A549 (cell line): Measurements from ENCODE around the gene DNASE1L2.

Source experiments
- CEBPB ChIP-seq, 2 experiments: fragments of >200 bp in 1 of 2; sonication (Bioruptor Twin) in 1 of 2; formaldehyde crosslinking in 1 of 2; IDR thresholded peaks; 2 replicates each; pipeline ENCODE4 v1.6.1; 2012 to 2016
- CTCF ChIP-seq: fragments of >200 bp; sonication (Bioruptor Twin); formaldehyde crosslinking; IDR thresholded peaks from 3 replicates; pipeline ENCODE4 v1.5.1; 2016
- ELK1 ChIP-seq: fragments of 150-350 bp; IDR thresholded peaks from 2 replicates; pipeline ENCODE4 v1.6.1; 2014; ENCODE audit warnings: low read depth, mild to moderate bottlenecking, low read length
- EP300 ChIP-seq, 2 experiments: fragments of >200 bp; sonication (Bioruptor Twin); formaldehyde crosslinking; IDR thresholded peaks; 2 replicates in 1 of 2; 3 replicates in 1 of 2; pipeline ENCODE4 v1.6.1; 2016 to 2017
- MAX ChIP-seq: IDR thresholded peaks from 2 replicates; pipeline ENCODE4 v1.6.1; 2012
- MAZ ChIP-seq: fragments of 150-350 bp; IDR thresholded peaks from 2 replicates; pipeline ENCODE4 v1.6.1; 2014; ENCODE audit warnings: antibody characterized with exemption, low read depth, low read length, borderline replicate concordance
- POLR2A ChIP-seq: IDR thresholded peaks from 2 replicates; pipeline ENCODE4 v1.6.1; 2012; ENCODE audit warnings: mild to moderate bottlenecking, low read length
- RFX5 ChIP-seq: fragments of 450-650 bp; IDR thresholded peaks from 2 replicates; pipeline ENCODE4 v1.7.1; 2014; ENCODE audit warnings: antibody characterized with exemption, mild to moderate bottlenecking, moderate library complexity
- SMC3 ChIP-seq: fragments of >200 bp; sonication (Bioruptor Twin); formaldehyde crosslinking; IDR thresholded peaks from 3 replicates; pipeline ENCODE4 v1.6.1; 2018; ENCODE audit warnings: inconsistent platforms
- SREBF2 ChIP-seq: fragments of 450-650 bp; IDR thresholded peaks from 2 replicates; pipeline ENCODE4 v1.6.1; 2014; ENCODE audit warnings: mild to moderate bottlenecking, moderate library complexity

- TF ChIP-seq CTCF (no peak), SMC3 (no peak), EP300 (IDR thresholded peaks at IDR 0.05) (no peak), SREBF2 (no peak), ELK1 (no peak), MAZ (0 out of 2 replicates have a peak, but pooled peaks have one; percentile 34), MAX (no peak), POLR2A (peak; percentile 86; the same call in 1 of the 2 replicates), RFX5 (no peak), CEBPB (IDR thresholded peaks at IDR 0.05) (no peak)
Measured at GRCh38 chr16:2214719-2214968, 21.6 kb upstream of the DNASE1L2 start, which contains the start of gene PGP.
